Panc1 (cell line): Measurements from ENCODE around the gene KLHDC7A. TPM values are rescaled to one million over a fixed set of nuclear protein-coding genes. Genes with fewer than 3 reads are reported as not detected.

Source experiments
- ATAC-seq: fragments of 200-7000 bp; cut with Tn5 transposase; 2 replicates; pipeline ENCODE4 v1.9.1; 2020; ENCODE audit warnings: mild to moderate bottlenecking, moderate library complexity
- BruUV-seq: library from RNA; stranded (reverse); fragments of 400-500 nt; replicated peaks from 2 replicates; lab custom pipeline; 2021; lab: Mats Ljungman, UMichigan
- CTCF ChIA-PET: fragments of 300-600 bp; sonication (Branson Sonifier 250); formaldehyde crosslinking; loops from one replicate; lab custom pipeline; 2022; ENCODE audit warnings: antibody characterized with exemption; lab: Charles Lee
- POLR2A ChIA-PET: fragments of 300-600 bp; sonication (Branson Sonifier 250); formaldehyde crosslinking; loops from one replicate; lab custom pipeline; 2022; ENCODE audit warnings: antibody characterized with exemption; lab: Charles Lee
- DNase-seq: peaks from one replicate; pipeline ENCODE4 v3.0.0-alpha.2; 2010; ENCODE audit warnings: low read depth, low spot score
- H3K27ac ChIP-seq: 2 replicates; pipeline ENCODE4 v1.5.1; 2011; ENCODE audit warnings: mild to moderate bottlenecking, low read length, inconsistent platforms
- H3K27me3 ChIP-seq: fragments of 200-500 bp; sonication (Bioruptor generic); 2 replicates; pipeline ENCODE4 v1.6.0; 2014; ENCODE audit warnings: low read length, inconsistent platforms; ENCODE audit not compliant: control insufficient read depth, insufficient read depth
- H3K36me3 ChIP-seq: fragments of 200-500 bp; sonication (Bioruptor generic); 2 replicates; pipeline ENCODE4 v1.5.1; 2014; ENCODE audit warnings: inconsistent platforms, mild to moderate bottlenecking, low read length, moderate library complexity; ENCODE audit not compliant: control insufficient read depth, insufficient read depth
- H3K4me1 ChIP-seq: 2 replicates; pipeline ENCODE4 v1.5.1; 2011; ENCODE audit warnings: inconsistent platforms, mild to moderate bottlenecking, low read length, moderate library complexity; ENCODE audit not compliant: control insufficient read depth, insufficient read depth
- H3K4me3 ChIP-seq, 2 experiments: 2 replicates each; pipeline ENCODE4 v1.5.1; 2011 to 2012; ENCODE audit warnings: low read depth in 2 of 2, low read length in 2 of 2, mild to moderate bottlenecking in 2 of 2, inconsistent platforms in 1 of 2, moderate library complexity in 1 of 2
- H3K9me3 ChIP-seq: fragments of 200-500 bp; sonication (Bioruptor generic); 2 replicates; pipeline ENCODE4 v1.5.1; 2014; ENCODE audit warnings: low read depth, mild to moderate bottlenecking, inconsistent platforms, low read length, moderate library complexity; ENCODE audit not compliant: control insufficient read depth, insufficient read depth
- POLR2AphosphoS5 ChIP-seq: IDR thresholded peaks from 2 replicates; pipeline ENCODE4 v1.6.1; 2012; ENCODE audit warnings: mild to moderate bottlenecking, low read depth, low read length, moderate library complexity
- SIN3A ChIP-seq: IDR thresholded peaks from 2 replicates; pipeline ENCODE4 v1.6.1; 2012; ENCODE audit warnings: low read depth, mild to moderate bottlenecking, low read length, moderate library complexity, borderline replicate concordance; ENCODE audit not compliant: insufficient read depth
- TCF7L2 ChIP-seq: IDR thresholded peaks from 2 replicates; pipeline ENCODE4 v1.6.1; 2011; ENCODE audit warnings: mild to moderate bottlenecking, low read depth, low read length, inconsistent platforms
- in situ Hi-C: cut with HindIII; loops from 2 replicates; pipeline ENCODE4 v1.10.0; 2016; ENCODE audit warnings: low sequenced_read_pairs, low pct_unique_long_range_greater_than_20kb
- intact Hi-C: fragments of 100-400 bp; cut with micrococcal nuclease; formaldehyde crosslinking; loops from one replicate; pipeline ENCODE4 v1.10.0; 2022; ENCODE audit not compliant: unreplicated experiment
- total RNA-seq: library from RNA; stranded (reverse); gene quantifications from one replicate; pipeline ENCODE4 v1.2.1, GENCODE V29; 2021; ENCODE audit not compliant: unreplicated experiment
- TF ChIP-seq, protein P1 (sequence below): fragments of 450-650 bp; IDR thresholded peaks from 2 replicates; pipeline ENCODE4 v1.5.1; 2017; ENCODE audit warnings: mild to moderate bottlenecking
- TF ChIP-seq, protein P2 (sequence below), 2 experiments: IDR thresholded peaks; 2 replicates each; pipeline ENCODE4 v1.6.1; 2011 to 2012; ENCODE audit warnings: low read depth in 2 of 2, control low read depth in 1 of 2, low read length in 1 of 2, mild to moderate bottlenecking in 1 of 2, moderate library complexity in 1 of 2; ENCODE audit not compliant: insufficient read depth in 1 of 2

KLHDC7A gene
- total RNA-seq, 1 experiment from 2014 or later, result 0.31 TPM

DNA sequence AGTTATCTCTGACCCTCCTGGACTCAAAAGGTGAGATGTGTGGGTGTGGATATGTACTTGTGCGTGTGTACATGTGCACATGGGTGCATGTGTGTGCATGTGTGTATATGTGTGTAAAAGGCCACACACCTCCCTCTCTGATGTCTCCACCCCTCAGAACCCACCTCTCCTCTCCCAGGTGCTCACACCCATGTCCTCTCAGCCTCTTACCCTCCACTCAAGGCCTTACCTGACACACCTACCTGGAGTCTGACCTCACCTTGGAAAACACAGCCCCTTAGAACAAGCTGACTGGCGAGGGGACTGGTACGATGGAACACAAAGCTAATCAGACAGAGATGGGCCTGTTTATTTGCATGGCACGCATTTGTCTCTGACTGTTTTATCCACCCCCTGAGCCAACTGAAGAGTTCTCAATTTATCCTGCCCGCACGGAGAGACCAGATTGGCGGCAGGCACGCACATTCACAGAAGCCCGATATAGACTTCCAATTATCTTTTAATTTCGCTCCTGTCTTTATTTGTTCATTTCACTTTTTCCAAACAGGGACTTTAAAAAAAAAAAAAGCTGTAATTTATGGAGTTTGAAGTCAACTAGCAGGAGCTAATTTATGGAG is 6.1 kb upstream of the KLHDC7A start:
- Histone ChIP-seq H3K27me3 (no peaks in the 10 kb centered on the region), H3K27ac (no peak overlapping the region), H3K9me3 (no peaks in the 10 kb centered on the region), H3K4me1 (no peaks in the 10 kb centered on the region), H3K36me3 (no peaks in the 10 kb centered on the region), H3K4me3 (no peak overlapping the region)
- ATAC-seq, result no peak
- TF ChIP-seq SIN3A (no peak), TCF7L2 (no peak), POLR2AphosphoS5 (no peak)
- TF ChIP-seq, protein P1, sequence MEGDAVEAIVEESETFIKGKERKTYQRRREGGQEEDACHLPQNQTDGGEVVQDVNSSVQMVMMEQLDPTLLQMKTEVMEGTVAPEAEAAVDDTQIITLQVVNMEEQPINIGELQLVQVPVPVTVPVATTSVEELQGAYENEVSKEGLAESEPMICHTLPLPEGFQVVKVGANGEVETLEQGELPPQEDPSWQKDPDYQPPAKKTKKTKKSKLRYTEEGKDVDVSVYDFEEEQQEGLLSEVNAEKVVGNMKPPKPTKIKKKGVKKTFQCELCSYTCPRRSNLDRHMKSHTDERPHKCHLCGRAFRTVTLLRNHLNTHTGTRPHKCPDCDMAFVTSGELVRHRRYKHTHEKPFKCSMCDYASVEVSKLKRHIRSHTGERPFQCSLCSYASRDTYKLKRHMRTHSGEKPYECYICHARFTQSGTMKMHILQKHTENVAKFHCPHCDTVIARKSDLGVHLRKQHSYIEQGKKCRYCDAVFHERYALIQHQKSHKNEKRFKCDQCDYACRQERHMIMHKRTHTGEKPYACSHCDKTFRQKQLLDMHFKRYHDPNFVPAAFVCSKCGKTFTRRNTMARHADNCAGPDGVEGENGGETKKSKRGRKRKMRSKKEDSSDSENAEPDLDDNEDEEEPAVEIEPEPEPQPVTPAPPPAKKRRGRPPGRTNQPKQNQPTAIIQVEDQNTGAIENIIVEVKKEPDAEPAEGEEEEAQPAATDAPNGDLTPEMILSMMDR, result no peak
- TF ChIP-seq, protein P2, sequence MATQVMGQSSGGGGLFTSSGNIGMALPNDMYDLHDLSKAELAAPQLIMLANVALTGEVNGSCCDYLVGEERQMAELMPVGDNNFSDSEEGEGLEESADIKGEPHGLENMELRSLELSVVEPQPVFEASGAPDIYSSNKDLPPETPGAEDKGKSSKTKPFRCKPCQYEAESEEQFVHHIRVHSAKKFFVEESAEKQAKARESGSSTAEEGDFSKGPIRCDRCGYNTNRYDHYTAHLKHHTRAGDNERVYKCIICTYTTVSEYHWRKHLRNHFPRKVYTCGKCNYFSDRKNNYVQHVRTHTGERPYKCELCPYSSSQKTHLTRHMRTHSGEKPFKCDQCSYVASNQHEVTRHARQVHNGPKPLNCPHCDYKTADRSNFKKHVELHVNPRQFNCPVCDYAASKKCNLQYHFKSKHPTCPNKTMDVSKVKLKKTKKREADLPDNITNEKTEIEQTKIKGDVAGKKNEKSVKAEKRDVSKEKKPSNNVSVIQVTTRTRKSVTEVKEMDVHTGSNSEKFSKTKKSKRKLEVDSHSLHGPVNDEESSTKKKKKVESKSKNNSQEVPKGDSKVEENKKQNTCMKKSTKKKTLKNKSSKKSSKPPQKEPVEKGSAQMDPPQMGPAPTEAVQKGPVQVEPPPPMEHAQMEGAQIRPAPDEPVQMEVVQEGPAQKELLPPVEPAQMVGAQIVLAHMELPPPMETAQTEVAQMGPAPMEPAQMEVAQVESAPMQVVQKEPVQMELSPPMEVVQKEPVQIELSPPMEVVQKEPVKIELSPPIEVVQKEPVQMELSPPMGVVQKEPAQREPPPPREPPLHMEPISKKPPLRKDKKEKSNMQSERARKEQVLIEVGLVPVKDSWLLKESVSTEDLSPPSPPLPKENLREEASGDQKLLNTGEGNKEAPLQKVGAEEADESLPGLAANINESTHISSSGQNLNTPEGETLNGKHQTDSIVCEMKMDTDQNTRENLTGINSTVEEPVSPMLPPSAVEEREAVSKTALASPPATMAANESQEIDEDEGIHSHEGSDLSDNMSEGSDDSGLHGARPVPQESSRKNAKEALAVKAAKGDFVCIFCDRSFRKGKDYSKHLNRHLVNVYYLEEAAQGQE (IDR thresholded peaks at IDR 0.05; ENCODE audit: insufficient read depth in 1 of 2, low read depth in 2 of 2, low read length in 1 of 2), result no peak
- BruUV-seq, result no TSS peak
- DNase-seq, result no peak
- in situ Hi-C loops, result no loop called here
- intact Hi-C loops, result no loop called here
- POLR2A ChIA-PET, result interaction anchor here (0.6 kb wide), 2 partner anchors 15 to 1001 kb away, joined by 3 to 4 read pairs; no protein-coding TSS in a partner anchor
- CTCF ChIA-PET, result no interaction called here

DNA sequence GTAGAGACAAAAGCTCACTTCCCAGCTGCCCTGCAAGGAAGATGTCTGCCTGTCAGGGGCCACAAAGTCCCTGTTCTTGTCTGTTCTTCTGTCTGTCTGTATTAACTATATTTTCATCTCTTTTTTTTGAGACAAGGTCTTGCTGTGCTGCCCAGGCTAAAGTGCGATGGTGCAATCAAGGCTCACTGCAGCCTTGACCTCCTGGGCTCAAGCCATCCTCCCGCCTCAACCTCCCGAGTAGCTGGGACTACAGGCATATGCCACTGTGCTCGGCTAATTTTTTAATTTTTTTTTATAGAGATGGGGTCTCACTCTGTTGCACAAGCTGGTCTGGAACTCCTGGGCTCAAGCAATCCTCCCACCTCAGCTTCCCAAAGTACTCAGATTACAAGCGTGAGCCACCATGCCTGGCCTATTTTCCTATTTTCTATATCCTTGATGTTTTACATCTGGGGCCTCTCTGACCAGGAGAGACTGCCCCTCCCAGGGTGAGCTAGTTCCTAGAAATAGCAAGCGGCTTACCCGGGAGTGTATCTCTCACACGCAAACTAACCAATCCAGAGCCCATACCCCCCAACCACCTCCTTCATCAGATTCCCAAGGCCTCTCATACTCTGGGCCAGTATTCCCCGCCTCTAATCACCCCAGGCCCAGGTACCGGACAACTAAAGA is 5.4 kb upstream of the KLHDC7A start:
- Histone ChIP-seq H3K9me3 (no peaks in the 10 kb centered on the region), H3K27me3 (no peaks in the 10 kb centered on the region), H3K27ac (no peak overlapping the region), H3K4me1 (no peaks in the 10 kb centered on the region), H3K4me3 (no peak overlapping the region), H3K36me3 (no peaks in the 10 kb centered on the region)
- no peak for ATAC-seq
- in situ Hi-C loops, result no loop called here
- ChIA-PET POLR2A (interaction anchor here (0.6 kb wide), 2 partner anchors 16 to 1000 kb away, joined by 3 to 4 read pairs; no protein-coding TSS in a partner anchor), CTCF (no interaction called here)
- no peak for DNase-seq
- BruUV-seq, result no TSS peak
- TF ChIP-seq SIN3A (no peak), POLR2AphosphoS5 (no peak), TCF7L2 (no peak)
- TF ChIP-seq, protein P1, result no peak
- TF ChIP-seq, protein P2 (IDR thresholded peaks at IDR 0.05; ENCODE audit: insufficient read depth in 1 of 2, low read depth in 2 of 2, low read length in 1 of 2), result no peak
- intact Hi-C loops, result no loop called here
